ENCODE measurements around the gene SMOC2. TPM values are rescaled to one million over a fixed set of nuclear protein-coding genes. Genes with fewer than 3 reads are reported as not detected.

The SMOC2 gene
- total and polyA plus RNA-seq, 12 donors: 6.6 to 39.1 (median 17.6) TPM

DNA sequence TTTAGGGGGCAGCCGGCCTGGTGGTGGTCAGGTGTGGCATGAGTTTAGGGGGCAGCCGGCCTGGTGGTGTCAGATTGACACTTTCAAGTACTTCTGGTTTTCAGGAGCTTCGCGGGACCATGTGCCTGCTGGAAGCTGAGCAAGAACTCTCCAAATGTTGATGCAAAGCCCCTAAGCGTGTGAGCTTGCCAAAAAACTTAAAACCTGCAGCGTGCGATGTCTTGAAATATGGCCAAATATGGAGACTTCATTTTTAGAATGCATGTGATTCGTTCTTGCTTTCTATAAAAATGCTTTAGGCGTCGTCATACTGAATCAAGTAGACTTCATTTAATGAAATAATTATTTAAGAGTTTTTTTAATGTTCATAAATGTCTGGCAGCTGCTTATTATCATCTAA is 149.4 kb downstream of the SMOC2 start:
- TF ChIP-seq, protein P1, sequence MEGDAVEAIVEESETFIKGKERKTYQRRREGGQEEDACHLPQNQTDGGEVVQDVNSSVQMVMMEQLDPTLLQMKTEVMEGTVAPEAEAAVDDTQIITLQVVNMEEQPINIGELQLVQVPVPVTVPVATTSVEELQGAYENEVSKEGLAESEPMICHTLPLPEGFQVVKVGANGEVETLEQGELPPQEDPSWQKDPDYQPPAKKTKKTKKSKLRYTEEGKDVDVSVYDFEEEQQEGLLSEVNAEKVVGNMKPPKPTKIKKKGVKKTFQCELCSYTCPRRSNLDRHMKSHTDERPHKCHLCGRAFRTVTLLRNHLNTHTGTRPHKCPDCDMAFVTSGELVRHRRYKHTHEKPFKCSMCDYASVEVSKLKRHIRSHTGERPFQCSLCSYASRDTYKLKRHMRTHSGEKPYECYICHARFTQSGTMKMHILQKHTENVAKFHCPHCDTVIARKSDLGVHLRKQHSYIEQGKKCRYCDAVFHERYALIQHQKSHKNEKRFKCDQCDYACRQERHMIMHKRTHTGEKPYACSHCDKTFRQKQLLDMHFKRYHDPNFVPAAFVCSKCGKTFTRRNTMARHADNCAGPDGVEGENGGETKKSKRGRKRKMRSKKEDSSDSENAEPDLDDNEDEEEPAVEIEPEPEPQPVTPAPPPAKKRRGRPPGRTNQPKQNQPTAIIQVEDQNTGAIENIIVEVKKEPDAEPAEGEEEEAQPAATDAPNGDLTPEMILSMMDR (IDR thresholded peaks at IDR 0.05): no peak
- WGBS, 2 donors: 76 to 77% methylated on average over 10 of the region's 10 CpGs
- no peaks in the 10 kb centered on the region for H3K9me3 ChIP-seq

DNA sequence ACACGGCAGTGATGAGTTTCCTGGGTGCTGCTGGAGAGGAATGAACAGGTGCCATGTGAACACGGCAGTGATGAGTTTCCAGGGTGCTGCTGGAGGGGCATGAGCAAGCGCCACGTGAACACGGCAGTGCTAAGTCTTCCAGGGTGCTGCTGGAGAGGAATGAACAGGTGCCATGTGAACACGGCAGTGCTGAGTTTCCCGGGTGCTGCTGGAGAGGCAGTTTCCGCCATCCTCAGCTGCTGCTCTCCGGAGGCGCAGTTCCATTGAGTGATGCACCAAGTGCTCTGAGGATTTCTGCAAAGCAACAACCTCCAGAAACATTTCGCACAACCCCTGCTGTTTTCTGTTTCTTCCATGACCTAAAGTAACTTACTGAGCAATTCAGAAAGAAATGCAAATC is 155.4 kb downstream of the SMOC2 start:
- Histone ChIP-seq H3K36me3 (peaks cover 0 to 11% (median 0%) of the 10 kb centered on the region in 9 donors), H3K27ac (no peak overlapping the region), H3K4me3 (no peak overlapping the region), H3K9me3 (no peaks in the 10 kb centered on the region), H3K27me3 (peaks cover 0 to 16% (median 6%) of the 10 kb centered on the region in 7 donors), H3K4me1 (no peaks in the 10 kb centered on the region)
- WGBS, 2 donors: 76 to 85% methylated on average over 11 of the region's 11 CpGs
- DNase-seq (no peak), ATAC-seq (no peak)
- TF ChIP-seq, protein P1 (IDR thresholded peaks at IDR 0.05): no peak
- intact Hi-C loops (cut with DNase I): no loop called here

More for the DNA sequence above, 149.4 kb downstream of the SMOC2 start:
- Histone ChIP-seq H3K36me3 (no peaks in the 10 kb centered on the region), H3K27me3 (peaks cover 0 to 7% (median 0%) of the 10 kb centered on the region in 7 donors), H3K4me1 (no peaks in the 10 kb centered on the region), H3K4me3 (no peak overlapping the region), H3K27ac (no peak overlapping the region)
- no peak for DNase-seq
- no peak for ATAC-seq
- intact Hi-C loops (cut with DNase I): no loop called here

- ATAC-seq (no peak), DNase-seq (no peak)
- no peak overlapping the region for H3K4me3 ChIP-seq
- H3K27me3 ChIP-seq: peaks cover 0 to 16% (median 6%) of the 10 kb centered on the region in 7 donors
- no peaks in the 10 kb centered on the region for H3K4me1 ChIP-seq
- intact Hi-C loops (cut with DNase I): no loop called here
- peaks cover 0 to 11% (median 0%) of the 10 kb centered on the region in 9 donors for H3K36me3 ChIP-seq
- TF ChIP-seq, protein P1 (IDR thresholded peaks at IDR 0.05): no peak
- no peaks in the 10 kb centered on the region for H3K9me3 ChIP-seq
- 78 to 80% methylated on average over 8 of the region's 8 CpGs for WGBS, 2 donors
- H3K27ac ChIP-seq: no peak overlapping the region
Measured at GRCh38 chr6:168597471-168597875, 156.5 kb downstream of the SMOC2 start.

- no peak for DNase-seq
- H3K27ac ChIP-seq: no peak overlapping the region
- 86% methylated on average over 32 of the region's 32 CpGs for WGBS, 2 donors
- peaks cover 0 to 16% (median 6%) of the 10 kb centered on the region in 7 donors for H3K27me3 ChIP-seq
- H3K36me3 ChIP-seq: peaks cover 0 to 11% (median 0%) of the 10 kb centered on the region in 9 donors
- intact Hi-C loops (cut with DNase I): no loop called here
- H3K4me3 ChIP-seq: no peak overlapping the region
- H3K9me3 ChIP-seq: no peaks in the 10 kb centered on the region
- TF ChIP-seq, protein P1 (IDR thresholded peaks at IDR 0.05): no peak
- ATAC-seq: peak in 1 of 8 donors; percentile 38
- H3K4me1 ChIP-seq: no peaks in the 10 kb centered on the region
Measured at GRCh38 chr6:168598251-168599117, 157.5 kb downstream of the SMOC2 start.
